HepG2 (cell line): Measurements from ENCODE around the gene RCC1. TPM values are rescaled to one million over a fixed set of nuclear protein-coding genes. Genes with fewer than 3 reads are reported as not detected.
A peak's percentile ranks its signal among the peaks of the same experiment; 100 is the strongest.

Experiments
- ATAC-seq: fragments of 200-7000 bp; cut with Tn5 transposase; 3 replicates; pipeline ENCODE4 v1.9.1; 2020; ENCODE audit warnings: mild to moderate bottlenecking, moderate library complexity
- BruUV-seq: library from RNA; stranded (reverse); fragments of 400-500 nt; replicated peaks from 2 replicates; lab custom pipeline; 2021; lab: Mats Ljungman, UMichigan
- CTCF ChIA-PET: fragments of 300-600 bp; formaldehyde crosslinking; extraction: SDS; loops from one replicate; lab custom pipeline; 2021; ENCODE audit warnings: low total read pairs, inconsistent platforms, low intra/inter-chr PET ratio; lab: Yijun Ruan, JAX
- POLR2A ChIA-PET: fragments of 350-600 bp; sonication (Branson Sonifier 250); formaldehyde crosslinking; loops from one replicate; lab custom pipeline; 2020; ENCODE audit warnings: antibody characterized with exemption, inconsistent platforms; lab: Yijun Ruan, JAX
- DNase-seq: peaks from one replicate; pipeline ENCODE4 v3.0.0-alpha.2; 2015; ENCODE audit warnings: low spot score
- FAIRE-seq: peaks from 3 replicates; lab custom pipeline; 2011; peaks lifted over from hg19 to GRCh38; lab: Jason Lieb, UNC
- H2AFZ ChIP-seq: one replicate; pipeline ENCODE4 v1.6.1; 2011; ENCODE audit warnings: low read length, inconsistent platforms
- H3K27ac ChIP-seq: fragments of 300-600 bp; 3 replicates; pipeline ENCODE4 v1.8.0; 2011; ENCODE audit warnings: mixed run types, mild to moderate bottlenecking, mixed read lengths, low read length, inconsistent platforms; ENCODE audit not compliant: insufficient read depth; ENCODE audit errors: extremely low read length
- H3K27me3 ChIP-seq, 2 experiments: fragments of 200-600 bp in 1 of 2; 2 replicates in 1 of 2; 3 replicates in 1 of 2; pipeline versions ENCODE4 v1.6.0 to v1.8.0; 2011; ENCODE audit warnings: low read length in 2 of 2, mild to moderate bottlenecking in 2 of 2, moderate library complexity in 2 of 2, inconsistent platforms in 1 of 2; ENCODE audit not compliant: insufficient read depth in 2 of 2, control insufficient read depth in 1 of 2
- H3K36me3 ChIP-seq, 2 experiments: fragments of 200-600 bp in 1 of 2; replicated peaks in 1 of 2; 2 replicates in 1 of 2; 3 replicates in 1 of 2; pipeline versions ENCODE4 v1.5.1 to v1.8.0; 2011; ENCODE audit warnings: low read length in 2 of 2, inconsistent platforms in 1 of 2; ENCODE audit not compliant: insufficient read depth in 2 of 2, control insufficient read depth in 1 of 2
- H3K4me1 ChIP-seq: 2 replicates; pipeline ENCODE4 v1.5.1; 2012; ENCODE audit warnings: low read length, inconsistent platforms; ENCODE audit not compliant: insufficient read depth
- H3K4me2 ChIP-seq: 2 replicates; pipeline ENCODE4 v1.6.0; 2011; ENCODE audit warnings: low read depth, low read length, inconsistent platforms
- H3K4me3 ChIP-seq, 3 experiments: fragments of 200-600 bp in 1 of 3; sonication (generic), shearing (Covaris generic) in 1 of 3; replicated peaks in 1 of 3; 2 replicates each; pipeline ENCODE4 v1.5.1; 2011 to 2016; ENCODE audit warnings: low read length in 3 of 3, inconsistent platforms in 2 of 3, low read depth in 2 of 3, mild to moderate bottlenecking in 2 of 3, control low read depth in 1 of 3, mixed read lengths in 1 of 3; ENCODE audit not compliant: insufficient read depth in 1 of 3
- H3K79me2 ChIP-seq: one replicate; pipeline ENCODE4 v1.6.1; 2011; ENCODE audit warnings: low read length, inconsistent platforms; ENCODE audit not compliant: insufficient read depth
- H3K9ac ChIP-seq: 2 replicates; pipeline ENCODE4 v1.6.0; 2011; ENCODE audit warnings: mild to moderate bottlenecking, low read depth, low read length, inconsistent platforms; ENCODE audit not compliant: insufficient read depth
- H3K9me3 ChIP-seq: 2 replicates; pipeline ENCODE4 v1.5.1; 2012; ENCODE audit warnings: mild to moderate bottlenecking, low read length
- H4K20me1 ChIP-seq: 2 replicates; pipeline ENCODE4 v1.6.0; 2011; ENCODE audit warnings: inconsistent platforms, mild to moderate bottlenecking, low read length, moderate library complexity; ENCODE audit not compliant: insufficient read depth
- CHCHD3 ChIP-seq: sonication (generic); formaldehyde crosslinking; IDR thresholded peaks from 2 replicates; pipeline ENCODE4 v1.8.0; 2022; ENCODE audit warnings: mild to moderate bottlenecking, missing genetic modification reagents, moderate library complexity
- KAT7 ChIP-seq: IDR thresholded peaks from 2 replicates; pipeline ENCODE4 v1.6.1; 2018; ENCODE audit warnings: borderline replicate concordance, missing compliant biosample characterization
- MED1 ChIP-seq: sonication (generic); formaldehyde crosslinking; IDR thresholded peaks from 2 replicates; pipeline ENCODE4 v1.4.0; 2020; ENCODE audit warnings: missing genetic modification reagents
- MIXL1 ChIP-seq: IDR thresholded peaks from 2 replicates; pipeline ENCODE4 v1.6.1; 2016
- MYNN ChIP-seq: sonication (generic); formaldehyde crosslinking; IDR thresholded peaks from 2 replicates; pipeline ENCODE4 v1.4.0; 2020; ENCODE audit warnings: mild to moderate bottlenecking, low read depth, missing genetic modification reagents
- NFE2 ChIP-seq: sonication (generic); formaldehyde crosslinking; IDR thresholded peaks from 2 replicates; pipeline ENCODE4 v1.4.0; 2020; ENCODE audit warnings: missing genetic modification reagents
- NRL ChIP-seq: sonication (generic); formaldehyde crosslinking; IDR thresholded peaks from 2 replicates; pipeline ENCODE4 v1.5.0; 2020; ENCODE audit warnings: missing genetic modification reagents, mild to moderate bottlenecking, moderate library complexity, borderline replicate concordance
- TBX2 ChIP-seq: sonication (generic); formaldehyde crosslinking; IDR thresholded peaks from 2 replicates; pipeline ENCODE4 v1.5.0; 2020; ENCODE audit warnings: missing genetic modification reagents, mild to moderate bottlenecking, borderline replicate concordance
- YEATS4 ChIP-seq: sonication (generic); formaldehyde crosslinking; IDR thresholded peaks from 2 replicates; pipeline ENCODE4 v1.4.0; 2020; ENCODE audit warnings: missing genetic modification reagents, borderline replicate concordance
- ZBTB4 ChIP-seq: sonication (generic); formaldehyde crosslinking; IDR thresholded peaks from 2 replicates; pipeline ENCODE4 v1.4.0; 2020; ENCODE audit warnings: missing genetic modification reagents, mild to moderate bottlenecking, borderline replicate concordance
- ZC3H13 ChIP-seq: sonication (generic); formaldehyde crosslinking; IDR thresholded peaks from 2 replicates; pipeline ENCODE4 v1.8.1; 2023; ENCODE audit warnings: mild to moderate bottlenecking, missing genetic modification reagents, moderate library complexity
- ZNF136 ChIP-seq: sonication (generic); formaldehyde crosslinking; IDR thresholded peaks from 2 replicates; pipeline ENCODE4 v1.8.1; 2022; ENCODE audit warnings: low read depth, mild to moderate bottlenecking, moderate library complexity, missing genetic modification reagents
- ZNF839 ChIP-seq: sonication (generic); formaldehyde crosslinking; IDR thresholded peaks from 2 replicates; pipeline ENCODE4 v1.4.0; 2020; ENCODE audit warnings: missing genetic modification reagents, mild to moderate bottlenecking, borderline replicate concordance
- ZNF850 ChIP-seq: sonication (generic); formaldehyde crosslinking; conservative IDR thresholded peaks from 2 replicates; pipeline ENCODE4 v1.9.0; 2021; ENCODE audit warnings: mild to moderate bottlenecking, missing genetic modification reagents
- WGBS: methylation state at CpG from one replicate; pipeline ENCODE4 v1.1.6; 2017; ENCODE audit warnings: low lambda C conversion rate; 5-methylcytosine and 5-hydroxymethylcytosine counted together
- in situ Hi-C: cut with HindIII; loops from 2 replicates; pipeline ENCODE4 v1.10.0; 2017; ENCODE audit warnings: low pct_unique_long_range_greater_than_20kb; ENCODE audit not compliant: extremely low pct_ligation_motif_present
- intact Hi-C: fragments of 100-400 bp; cut with micrococcal nuclease; formaldehyde crosslinking; loops from one replicate; pipeline ENCODE4 v1.10.0; 2022; ENCODE audit not compliant: unreplicated experiment
- polyA plus RNA-seq, 8 experiments: library from polyadenylated mRNA; depleted of rRNA in 3 of 8; stranded (reverse) in 7 of 8; unstranded in 1 of 8; fragments of >200 nt; fragmentation: Illumina TruSeq in 4 of 8; extraction: Trizol in 4 of 8; gene quantifications; 2 replicates each; pipeline versions ENCODE4 v1.2.1 to v1.2.3, GENCODE V29; 2011 to 2016; ENCODE audit warnings: low read depth in 4 of 8, missing spikeins in 1 of 8, mixed read lengths in 1 of 8; ENCODE audit not compliant: insufficient read depth in 1 of 8
- total RNA-seq, 5 experiments: library from RNA; depleted of rRNA; stranded (reverse); fragments of >200 nt; fragmentation: Illumina TruSeq; extraction: Trizol; gene quantifications; 2 replicates each; pipeline ENCODE4 v1.2.3, GENCODE V29; 2016; ENCODE audit warnings: low read depth in 1 of 5
- TF ChIP-seq, protein P1 (sequence below), 2 experiments: sonication (generic) in 1 of 2; formaldehyde crosslinking in 1 of 2; IDR thresholded peaks; 2 replicates each; pipeline versions ENCODE4 v1.4.0 to v1.6.1; 2016 to 2020; ENCODE audit warnings: borderline replicate concordance in 1 of 2, low read depth in 1 of 2, mild to moderate bottlenecking in 1 of 2, missing genetic modification reagents in 1 of 2

The RCC1 gene
- total and polyA plus RNA-seq, 2 of the 13 experiments (the other 11 are each of a cell fraction or from before 2014, with no cell fraction given): 47.2 to 80.8 TPM

GRCh38 chr1:28510273-28510969, 4.6 kb downstream of the RCC1 start:
- Histone ChIP-seq H2AFZ (no peak overlapping the region), H3K9me3 (no peaks in the 10 kb centered on the region), H3K9ac (peak overlapping the region; percentile 99), H3K27ac (peak overlapping the region; percentile 86), H3K36me3 (peaks cover 11 to 52% of the 10 kb centered on the region in 2 experiments), H3K4me2 (peak overlapping the region; percentile 88), H3K4me1 (peaks cover 50% of the 10 kb centered on the region), H3K27me3 (no peaks in the 10 kb centered on the region; a peak in 1 of 5 replicates), H3K4me3 (peak overlapping the region in 2 of 3 experiments; percentile 0 to 97; a peak in 3 of 6 replicates), H4K20me1 (peaks cover 51% of the 10 kb centered on the region), H3K79me2 (peaks cover 44% of the 10 kb centered on the region)
- intact Hi-C loops: loop anchor here (10.0 kb wide), 1 partner anchor 364 kb away; no protein-coding TSS in a partner anchor
- peak; percentile 50 for DNase-seq
- in situ Hi-C loops: no loop called here
- 76% methylated on average over 8 of the region's 8 CpGs for WGBS
- ChIA-PET POLR2A (interaction anchor here (0.5 to 5.8 kb wide), 11 partner anchors 8 to 182 kb away, joined by 3 to 62 read pairs (median 4); partner anchors contain the start of genes MED18, RNU11, TAF12 and TRNAU1AP), CTCF (no interaction called here)
- FAIRE-seq: peak; percentile 23
- no TSS peak for BruUV-seq
- no peak; the same call in 2 of the 3 replicates for ATAC-seq
- TF ChIP-seq TBX2: peak; percentile 54; the same call in 1 of the 2 replicates
- no peak; the same call in 1 of the 2 replicates for TF ChIP-seq YEATS4 (CRISPR knock-in tag)
- TF ChIP-seq MED1 (CRISPR knock-in tag): peak; percentile 6; the same call in 1 of the 2 replicates
- peak; percentile 25; the same call in 1 of the 2 replicates for TF ChIP-seq CHCHD3 (CRISPR knock-in tag)
- TF ChIP-seq MYNN (CRISPR knock-in tag): peak; percentile 32; the same call in 1 of the 2 replicates
- TF ChIP-seq KAT7 (CRISPR knock-in tag): 0 out of 2 replicates have a peak, but pooled peaks have one; percentile 44
- TF ChIP-seq ZNF850 (CRISPR knock-in tag): no peak
- TF ChIP-seq, protein P1, sequence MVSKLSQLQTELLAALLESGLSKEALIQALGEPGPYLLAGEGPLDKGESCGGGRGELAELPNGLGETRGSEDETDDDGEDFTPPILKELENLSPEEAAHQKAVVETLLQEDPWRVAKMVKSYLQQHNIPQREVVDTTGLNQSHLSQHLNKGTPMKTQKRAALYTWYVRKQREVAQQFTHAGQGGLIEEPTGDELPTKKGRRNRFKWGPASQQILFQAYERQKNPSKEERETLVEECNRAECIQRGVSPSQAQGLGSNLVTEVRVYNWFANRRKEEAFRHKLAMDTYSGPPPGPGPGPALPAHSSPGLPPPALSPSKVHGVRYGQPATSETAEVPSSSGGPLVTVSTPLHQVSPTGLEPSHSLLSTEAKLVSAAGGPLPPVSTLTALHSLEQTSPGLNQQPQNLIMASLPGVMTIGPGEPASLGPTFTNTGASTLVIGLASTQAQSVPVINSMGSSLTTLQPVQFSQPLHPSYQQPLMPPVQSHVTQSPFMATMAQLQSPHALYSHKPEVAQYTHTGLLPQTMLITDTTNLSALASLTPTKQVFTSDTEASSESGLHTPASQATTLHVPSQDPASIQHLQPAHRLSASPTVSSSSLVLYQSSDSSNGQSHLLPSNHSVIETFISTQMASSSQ (IDR thresholded peaks at IDR 0.05; ENCODE audit: low read depth): no peak
- TF ChIP-seq, protein P1 (CRISPR knock-in tag; IDR thresholded peaks at IDR 0.05; ENCODE audit: borderline replicate concordance): peak; percentile 41; the same call in 1 of the 2 replicates
- peak; percentile 34; the same call in 1 of the 2 replicates for TF ChIP-seq NRL (CRISPR knock-in tag)
- TF ChIP-seq ZNF839: no peak
- TF ChIP-seq ZC3H13 (CRISPR knock-in tag): peak; percentile 7
- no peak for TF ChIP-seq NFE2
- peak; percentile 6; the same call in 1 of the 2 replicates for TF ChIP-seq MIXL1 (CRISPR knock-in tag)
- TF ChIP-seq ZNF136 (CRISPR knock-in tag): 0 out of 2 replicates have a peak, but pooled peaks have one; percentile 47
- TF ChIP-seq ZBTB4: no peak
